ENCODE results near the gene CGB1. TPM values are rescaled to one million over a fixed set of nuclear protein-coding genes. Genes with fewer than 3 reads are reported as not detected.
"Not testable (repeated sequence)": the region's sequence is repeated elsewhere in the genome, so short reads cannot be mapped to it uniquely, and the experiment has no call there.

CGB1 gene
- total RNA-seq, 2 donors from 2014 or later = not detected

DNA sequence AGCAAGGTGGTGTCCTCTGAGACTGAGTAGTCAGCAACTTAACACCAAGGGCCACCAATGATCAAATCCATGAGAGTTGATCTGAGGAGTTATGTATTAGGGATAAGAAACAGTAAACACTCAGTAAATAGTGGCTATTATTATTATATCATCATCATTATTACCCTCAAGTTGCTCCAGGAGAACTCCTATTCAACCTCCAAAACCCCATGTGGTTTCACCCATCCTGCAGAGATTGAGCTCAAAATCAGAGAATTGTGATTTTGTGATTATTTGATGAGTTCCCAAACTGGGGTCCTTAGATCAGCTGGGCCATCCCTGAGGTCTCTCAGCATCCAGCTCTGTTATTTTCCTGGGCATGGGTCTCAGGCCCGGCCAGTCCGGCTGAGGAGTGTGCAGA is 24.3 kb upstream of the CGB1 start:
- intact Hi-C loops (cut with DNase I) = no loop called here
- DNase-seq (ENCODE audit: low spot score) = no peak

DNA sequence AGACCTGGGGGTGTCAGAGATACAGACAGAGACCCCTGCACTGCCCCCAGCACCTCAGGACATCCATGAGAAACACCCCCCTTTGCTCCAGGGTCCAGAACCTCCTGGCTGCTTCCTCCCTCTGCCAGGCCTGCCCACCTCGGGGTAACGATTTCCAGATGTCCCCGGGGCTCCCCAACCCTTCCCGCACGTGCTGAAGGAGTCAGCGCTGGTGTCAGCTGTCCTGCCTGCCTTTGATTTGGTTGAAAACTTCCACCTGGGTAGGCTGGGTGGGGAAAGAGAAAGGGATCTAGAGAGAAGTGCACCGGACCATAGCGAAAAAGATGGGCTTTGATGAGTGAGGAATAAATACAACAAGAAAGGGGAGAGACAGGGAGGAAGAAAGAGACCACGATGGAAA is 22.4 kb upstream of the CGB1 start:
- intact Hi-C loops (cut with DNase I) = no loop called here
- DNase-seq (ENCODE audit: low spot score) = no peak

- intact Hi-C loops (cut with DNase I) = no loop called here
- DNase-seq (ENCODE audit: low spot score) = no peak
These were observed 21.9 kb upstream of the CGB1 start for GRCh38 chr19:49058562-49058961.

- DNase-seq (ENCODE audit: low spot score) = peak; percentile 87
- intact Hi-C loops (cut with DNase I) = no loop called here
These were observed 21.0 kb upstream of the CGB1 start, which contains the start of gene CGB7 for GRCh38 chr19:49057636-49058234. Gene CGB7, minus strand, starts transcription at chr19:49057749. Its CDS starts 2,374 bp downstream, at chr19:49055375.

GRCh38 chr19:49056902-49057596 is 20.4 kb upstream of the CGB1 start:
- intact Hi-C loops (cut with DNase I); DNase-seq (ENCODE audit: low spot score): not testable (repeated sequence)

DNA sequence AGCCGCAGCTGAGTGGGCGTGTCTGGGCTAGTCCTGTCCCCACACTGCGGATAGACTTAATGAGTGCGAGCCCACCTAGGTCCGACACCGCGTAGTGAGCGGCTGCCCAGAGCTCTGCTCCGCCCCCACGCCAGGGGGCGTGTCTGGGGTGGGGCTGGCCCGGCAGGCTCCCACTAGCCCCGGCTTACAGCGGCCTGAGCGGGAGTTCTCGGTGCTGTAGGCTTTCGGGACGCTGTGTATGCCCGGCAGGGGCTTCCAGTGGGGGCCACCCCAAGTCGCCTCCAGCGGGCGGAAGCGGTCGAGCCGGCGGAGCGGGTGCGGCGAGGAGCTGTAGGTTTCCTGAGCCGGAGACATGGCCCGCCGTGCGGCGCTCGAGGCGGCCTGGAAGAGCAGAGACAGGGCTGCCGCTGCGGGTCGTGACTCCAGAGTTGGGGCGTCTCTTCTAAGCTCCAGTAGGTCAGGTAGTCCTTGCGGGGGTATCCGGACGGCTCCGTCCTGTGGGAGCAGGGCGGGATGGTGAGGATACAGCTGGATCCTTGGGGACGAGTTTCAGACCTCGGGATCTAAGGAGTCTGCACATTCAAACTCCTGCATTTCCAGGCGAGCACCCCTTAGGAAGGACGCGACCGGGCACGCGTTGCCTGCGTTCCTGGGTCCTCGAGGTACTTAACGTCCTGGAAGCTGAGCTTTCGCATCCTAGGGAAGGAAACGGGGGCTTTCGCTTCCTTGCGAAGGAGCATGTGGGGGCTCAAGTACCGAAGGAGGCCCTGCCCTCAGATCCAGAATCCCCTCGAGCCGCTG is 19.6 kb upstream of the CGB1 start:
- no peak for DNase-seq (ENCODE audit: low spot score)
- intact Hi-C loops (cut with DNase I) = no loop called here

- intact Hi-C loops (cut with DNase I); DNase-seq (ENCODE audit: low spot score): not testable (repeated sequence)
These were observed 13.8 kb upstream of the CGB1 start for GRCh38 chr19:49050376-49051033.

- DNase-seq (ENCODE audit: low spot score); intact Hi-C loops (cut with DNase I): not testable (repeated sequence)
These were observed 13.1 kb upstream of the CGB1 start for GRCh38 chr19:49049834-49050233.

- intact Hi-C loops (cut with DNase I); DNase-seq (ENCODE audit: low spot score): not testable (repeated sequence)
These were observed 12.3 kb upstream of the CGB1 start, which contains the start of gene CGB8 for GRCh38 chr19:49049011-49049410. Gene CGB8, minus strand, starts transcription at chr19:49049111. Its CDS starts 372 bp downstream, at chr19:49048739.

DNA sequence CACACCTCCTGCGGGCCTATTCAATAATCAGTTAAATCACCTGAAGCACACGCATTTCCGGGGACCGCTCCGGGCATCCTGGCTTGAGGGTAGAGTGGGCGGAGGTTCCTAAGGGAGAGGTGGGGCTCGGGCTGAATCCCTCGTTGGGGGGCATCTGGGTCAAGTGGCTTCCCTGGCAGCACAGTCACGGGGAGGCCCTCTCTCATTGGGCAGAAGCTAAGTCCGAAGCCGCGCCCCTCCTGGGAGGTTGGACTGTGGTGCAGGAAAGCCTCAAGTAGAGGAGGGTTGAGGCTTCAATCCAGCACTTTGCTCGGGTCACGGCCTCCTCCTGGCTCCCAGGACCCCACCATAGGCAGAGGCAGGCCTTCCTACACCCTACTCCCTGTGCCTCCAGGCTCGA is 6.9 kb upstream of the CGB1 start, which contains the start of gene CGB5:
Gene CGB5 (plus strand): TSS at position 301 of the 400 bp plus-strand sequence. CDS start 362 bp downstream, outside the sequence.
- DNase-seq (ENCODE audit: low spot score); intact Hi-C loops (cut with DNase I): not testable (repeated sequence)

DNA sequence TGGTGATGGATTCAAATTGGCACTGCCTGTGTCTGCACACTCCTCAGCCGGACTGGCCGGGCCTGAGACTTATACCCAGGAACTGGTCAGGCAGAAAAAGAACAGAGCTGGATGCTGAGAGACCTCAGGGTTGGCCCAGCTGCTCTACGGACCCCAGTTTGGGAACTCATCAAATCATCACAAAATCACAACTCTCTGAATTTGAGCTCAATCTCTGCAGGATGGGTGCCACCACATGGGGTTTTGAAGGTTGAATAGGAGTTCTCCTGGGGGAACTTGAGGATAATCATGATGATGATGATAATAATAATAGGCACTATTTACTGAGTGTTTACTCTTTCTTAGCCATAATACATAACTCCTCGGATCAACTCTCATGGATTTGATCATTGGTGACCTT is 6.0 kb upstream of the CGB1 start:
- intact Hi-C loops (cut with DNase I); DNase-seq (ENCODE audit: low spot score): not testable (repeated sequence)

GRCh38 chr19:49042177-49042576 is 5.5 kb upstream of the CGB1 start:
- DNase-seq (ENCODE audit: low spot score) = no peak
- intact Hi-C loops (cut with DNase I) = no loop called here

DNA sequence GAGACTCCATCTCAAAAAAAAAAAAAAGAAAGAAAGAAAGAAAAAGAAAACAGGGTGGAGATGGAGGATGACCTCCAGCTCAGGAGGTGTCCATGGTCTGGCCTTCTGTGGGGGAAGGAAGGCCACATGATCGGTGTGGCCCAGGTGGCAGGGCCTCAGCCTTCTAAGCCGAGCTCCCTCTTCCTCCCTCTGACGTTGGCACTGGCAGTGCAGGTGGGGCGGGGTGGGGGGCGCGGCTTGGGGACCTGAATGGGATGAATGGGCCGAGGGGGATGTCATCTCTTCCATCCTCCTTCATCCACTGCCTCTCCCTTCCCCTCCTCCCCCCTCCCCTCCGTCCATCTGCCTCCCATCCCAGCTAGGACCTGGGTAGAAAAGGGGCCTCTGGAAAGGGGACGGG is 3.0 kb upstream of the CGB1 start:
- intact Hi-C loops (cut with DNase I); DNase-seq (ENCODE audit: low spot score): not testable (repeated sequence)

DNA sequence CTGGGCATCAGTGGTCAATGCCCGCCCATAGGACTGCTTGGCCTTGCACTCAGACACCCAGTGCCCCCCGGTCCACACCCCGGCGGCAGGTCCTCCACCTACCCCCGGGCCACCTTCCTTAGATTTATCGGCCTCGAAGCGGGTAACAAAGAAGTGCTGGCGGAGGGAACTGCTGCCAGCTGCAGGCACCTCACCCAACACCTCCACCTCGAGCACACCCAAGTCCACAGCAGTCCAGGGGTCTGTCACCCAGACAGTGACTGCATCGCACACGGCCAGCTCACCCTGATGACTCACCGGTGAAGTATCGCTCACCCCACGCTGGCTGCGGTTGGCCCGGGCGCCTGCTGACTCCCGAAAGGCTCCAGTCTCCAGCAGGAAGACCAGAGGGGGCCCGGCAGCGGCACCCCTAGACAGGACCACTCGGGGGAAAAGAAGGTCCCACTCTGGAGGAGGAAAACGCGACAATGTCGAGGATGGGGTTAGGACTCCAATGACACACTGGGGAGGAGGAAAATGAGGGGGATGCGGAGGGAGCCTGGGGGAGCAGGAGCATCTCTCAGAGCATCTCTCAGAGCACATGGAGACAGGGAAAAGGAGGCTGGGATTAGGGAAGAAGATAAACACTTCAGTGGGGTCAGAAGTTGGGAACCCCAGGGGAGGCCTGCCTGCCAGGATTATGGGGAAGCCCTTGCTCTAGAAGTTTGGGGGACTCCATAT is 2.0 kb upstream of the CGB1 start:
- DNase-seq (ENCODE audit: low spot score); intact Hi-C loops (cut with DNase I): not testable (repeated sequence)

DNA sequence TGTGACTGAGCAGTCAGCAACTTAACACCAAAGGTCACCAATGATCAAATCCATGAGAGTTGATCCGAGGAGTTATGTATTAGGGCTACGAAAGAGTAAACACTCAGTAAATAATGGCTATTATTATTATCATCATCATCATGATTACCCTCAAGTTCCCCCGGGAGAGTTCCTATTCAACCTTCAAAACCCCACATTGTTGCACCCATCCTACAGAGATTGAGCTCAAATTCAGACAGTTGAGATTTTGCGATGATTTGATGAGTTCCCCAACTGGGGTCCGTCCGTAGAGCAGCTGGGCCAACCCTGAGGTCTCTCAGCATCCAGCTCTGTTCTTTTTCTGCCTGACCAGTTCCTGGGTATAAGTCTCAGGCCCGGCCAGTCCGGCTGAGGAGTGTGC is 1.4 kb upstream of the CGB1 start:
- DNase-seq (ENCODE audit: low spot score); intact Hi-C loops (cut with DNase I): not testable (repeated sequence)

DNA sequence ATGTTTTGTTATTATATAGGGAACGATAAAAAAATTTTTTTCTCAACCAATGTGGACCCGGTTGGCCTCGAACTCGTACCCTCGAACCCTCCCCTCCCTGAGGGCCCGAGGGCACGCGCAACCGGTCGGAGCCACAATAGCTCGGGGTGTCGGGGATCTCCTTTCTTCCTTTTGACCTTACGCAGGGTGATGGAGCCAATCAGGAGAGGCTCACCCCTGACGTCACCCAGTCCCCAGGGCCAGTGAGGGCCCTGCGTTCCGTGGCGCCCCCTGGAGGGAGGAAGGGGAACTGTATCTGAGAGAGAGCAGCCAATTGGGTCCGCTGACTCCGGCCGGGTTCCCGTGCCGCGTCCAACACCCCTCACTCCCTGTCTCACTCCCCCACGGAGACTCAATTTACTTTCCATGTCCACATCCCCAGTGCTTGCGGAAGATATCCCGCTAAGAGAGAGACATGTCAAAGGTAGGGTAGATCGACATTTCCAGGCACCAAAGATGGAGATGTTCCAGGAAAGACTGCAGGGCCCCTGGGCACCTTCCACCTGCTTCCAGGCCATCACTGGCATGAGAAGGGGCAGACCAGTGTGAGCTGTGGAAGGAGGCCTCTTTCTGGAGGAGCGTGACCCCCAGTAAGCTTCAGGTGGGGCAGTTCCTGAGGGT is 4.9 kb downstream of the CGB1 start, which contains the start of gene CGB2:
Gene CGB2 (plus strand): TSS at position 249 of the 660 bp plus-strand sequence. CDS start 206 bp downstream, at position 455.
- intact Hi-C loops (cut with DNase I); DNase-seq (ENCODE audit: low spot score): not testable (repeated sequence)

- intact Hi-C loops (cut with DNase I); DNase-seq (ENCODE audit: low spot score): not testable (repeated sequence)
These were observed 6.4 kb downstream of the CGB1 start for GRCh38 chr19:49030323-49030722.

DNA sequence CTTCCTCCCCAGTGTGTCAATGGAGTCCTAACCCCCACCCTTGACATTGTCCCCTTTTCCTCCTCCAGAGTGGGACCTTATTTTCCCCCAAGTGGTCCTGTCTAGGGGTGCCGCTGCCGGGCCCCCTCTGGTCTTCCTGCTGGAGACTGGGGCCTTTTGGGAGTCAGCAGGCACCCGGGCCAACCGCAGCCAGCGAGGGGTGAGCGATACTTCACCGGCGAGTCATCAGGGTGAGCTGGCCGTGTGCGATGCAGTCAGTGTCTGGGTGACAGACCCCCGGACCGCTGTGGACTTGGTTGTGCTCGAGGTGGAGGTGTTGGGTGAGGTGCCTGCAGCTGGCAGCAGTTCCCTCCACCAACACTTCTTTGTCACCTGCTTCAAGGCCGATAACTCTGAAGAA is 6.9 kb downstream of the CGB1 start:
- intact Hi-C loops (cut with DNase I); DNase-seq (ENCODE audit: low spot score): not testable (repeated sequence)
